H1 (cell line): ENCODE data around the gene KIF26B. TPM values are rescaled to one million over a fixed set of nuclear protein-coding genes. Genes with fewer than 3 reads are reported as not detected.

Experiments used
- CTCF ChIA-PET: fragments of 300-600 bp; sonication (Branson Sonifier 250); formaldehyde crosslinking; loops from one replicate; lab custom pipeline; 2021; ENCODE audit not compliant: partially characterized antibody; lab: Charles Lee
- POLR2A ChIA-PET: fragments of 300-600 bp; sonication (Branson Sonifier 250); formaldehyde crosslinking; loops from one replicate; lab custom pipeline; 2021; ENCODE audit warnings: inconsistent platforms; ENCODE audit not compliant: partially characterized antibody; lab: Charles Lee
- DNase-seq, 2 experiments: peaks; one replicate each; pipeline versions ENCODE4 v3.0.0 to v3.0.0-alpha.2; 2010 to 2022; ENCODE audit warnings: low spot score in 2 of 2, low read depth in 1 of 2, mixed read lengths in 1 of 2
- FAIRE-seq: peaks from 2 replicates; lab custom pipeline; 2011; peaks lifted over from hg19 to GRCh38; lab: Jason Lieb, UNC
- H2AFZ ChIP-seq: 2 replicates; pipeline ENCODE4 v1.8.1; 2012; ENCODE audit warnings: low read length, inconsistent platforms
- H2AK5ac ChIP-seq: 2 replicates; pipeline ENCODE4 v1.6.1; 2013; ENCODE audit warnings: low read depth, low read length
- H2BK120ac ChIP-seq: replicated peaks from 2 replicates; pipeline ENCODE3; 2013; ENCODE audit warnings: low read depth, low read length, inconsistent platforms
- H2BK12ac ChIP-seq: 2 replicates; pipeline ENCODE4 v1.6.1; 2013; ENCODE audit warnings: low read depth, low read length
- H2BK15ac ChIP-seq: 2 replicates; pipeline ENCODE4 v1.6.1; 2013; ENCODE audit warnings: low read length
- H2BK20ac ChIP-seq: 2 replicates; pipeline ENCODE4 v1.6.1; 2013; ENCODE audit warnings: low read length
- H2BK5ac ChIP-seq: 2 replicates; pipeline ENCODE4 v1.6.1; 2013; ENCODE audit warnings: low read depth, low read length
- H3K14ac ChIP-seq: 2 replicates; pipeline ENCODE4 v1.6.1; 2013; ENCODE audit warnings: inconsistent platforms; ENCODE audit not compliant: insufficient read length
- H3K18ac ChIP-seq: 2 replicates; pipeline ENCODE4 v1.6.1; 2013; ENCODE audit warnings: low read length; ENCODE audit errors: extremely low read depth
- H3K23ac ChIP-seq: 2 replicates; pipeline ENCODE4 v1.6.1; 2013; ENCODE audit warnings: inconsistent platforms; ENCODE audit not compliant: insufficient read length
- H3K23me2 ChIP-seq: 2 replicates; pipeline ENCODE4 v1.6.1; 2013; ENCODE audit warnings: low read depth, low read length
- H3K27ac ChIP-seq: 2 replicates; pipeline ENCODE4 v1.6.1; 2011; ENCODE audit warnings: low read depth, low read length, inconsistent platforms
- H3K27me3 ChIP-seq, 4 experiments: replicated peaks in 1 of 4; 1 replicate in 1 of 4; 2 replicates in 3 of 4; pipeline versions ENCODE4 v1.6.1 to v1.8.1; 2011 to 2013; ENCODE audit warnings: low read length in 3 of 4, mild to moderate bottlenecking in 3 of 4, inconsistent platforms in 2 of 4, mixed read lengths in 2 of 4, moderate library complexity in 1 of 4; ENCODE audit not compliant: control insufficient read depth in 3 of 4, insufficient read depth in 3 of 4; ENCODE audit errors: extremely low read depth in 1 of 4
- H3K36me3 ChIP-seq, 4 experiments: 2 replicates each; pipeline versions ENCODE4 v1.6.1 to v1.8.1; 2011 to 2013; ENCODE audit warnings: mild to moderate bottlenecking in 4 of 4, low read length in 3 of 4, moderate library complexity in 2 of 4, control low read depth in 1 of 4, inconsistent platforms in 1 of 4; ENCODE audit not compliant: insufficient read depth in 4 of 4, control insufficient read depth in 2 of 4
- H3K4ac ChIP-seq: replicated peaks from 2 replicates; pipeline ENCODE3; 2013; ENCODE audit warnings: low read length, low read depth, mixed read lengths, inconsistent platforms; ENCODE audit not compliant: insufficient read length
- H3K4me1 ChIP-seq, 4 experiments: replicated peaks in 1 of 4; 1 replicate in 1 of 4; 2 replicates in 3 of 4; pipeline versions ENCODE4 v1.6.1 to v1.8.1; 2011 to 2013; ENCODE audit warnings: low read length in 3 of 4, inconsistent platforms in 2 of 4, mixed read lengths in 1 of 4; ENCODE audit not compliant: insufficient read depth in 4 of 4, control insufficient read depth in 3 of 4
- H3K4me2 ChIP-seq, 2 experiments: 2 replicates each; pipeline versions ENCODE4 v1.6.1 to v1.8.1; 2011 to 2013; ENCODE audit warnings: low read depth in 2 of 2, low read length in 2 of 2, control low read depth in 1 of 2, inconsistent platforms in 1 of 2, mild to moderate bottlenecking in 1 of 2; ENCODE audit not compliant: insufficient read depth in 1 of 2
- H3K4me3 ChIP-seq, 4 experiments: fragments of 200-600, 300-600 bp in 1 of 4; sonication (generic), shearing (Covaris generic), sonication (Bioruptor Twin) in 1 of 4; 2 replicates each; pipeline versions ENCODE4 v1.5.1 to v1.8.1; 2011 to 2016; ENCODE audit warnings: low read length in 4 of 4, low read depth in 3 of 4, control low read depth in 2 of 4, inconsistent platforms in 2 of 4, mild to moderate bottlenecking in 2 of 4, mixed read lengths in 1 of 4, moderate library complexity in 1 of 4; ENCODE audit not compliant: insufficient read depth in 2 of 4; ENCODE audit errors: extremely low read depth in 1 of 4
- H3K56ac ChIP-seq: replicated peaks from 2 replicates; pipeline ENCODE3; 2013; ENCODE audit warnings: low read depth, mild to moderate bottlenecking, mixed read lengths, low read length, inconsistent platforms; ENCODE audit not compliant: insufficient read length
- H3K79me1 ChIP-seq: 2 replicates; pipeline ENCODE4 v1.6.1; 2013; ENCODE audit warnings: low read depth, low read length, control low read depth
- H3K79me2 ChIP-seq, 2 experiments: 2 replicates each; pipeline versions ENCODE4 v1.6.1 to v1.8.1; 2012 to 2013; ENCODE audit warnings: low read length in 2 of 2, mild to moderate bottlenecking in 2 of 2, inconsistent platforms in 1 of 2; ENCODE audit not compliant: insufficient read depth in 2 of 2, control insufficient read depth in 1 of 2
- H3K9ac ChIP-seq, 4 experiments: replicated peaks in 1 of 4; 1 replicate in 1 of 4; 2 replicates in 3 of 4; pipeline versions ENCODE4 v1.6.1 to v1.8.1; 2011 to 2013; ENCODE audit warnings: low read depth in 3 of 4, low read length in 3 of 4, control low read depth in 2 of 4, mild to moderate bottlenecking in 2 of 4, moderate library complexity in 2 of 4, inconsistent platforms in 1 of 4; ENCODE audit errors: extremely low read depth in 1 of 4
- H3K9me3 ChIP-seq, 2 experiments: 2 replicates each; pipeline versions ENCODE4 v1.6.1 to v1.8.1; 2012 to 2013; ENCODE audit warnings: mild to moderate bottlenecking in 2 of 2, moderate library complexity in 2 of 2, control low read depth in 1 of 2, inconsistent platforms in 1 of 2, low read depth in 1 of 2, low read length in 1 of 2, mixed read lengths in 1 of 2; ENCODE audit not compliant: insufficient read depth in 2 of 2
- H4K20me1 ChIP-seq, 2 experiments: replicated peaks in 1 of 2; 2 replicates each; pipeline versions ENCODE3 to v1.8.1; 2011 to 2013; ENCODE audit warnings: inconsistent platforms in 2 of 2, low read length in 2 of 2, mild to moderate bottlenecking in 1 of 2; ENCODE audit not compliant: insufficient read depth in 2 of 2, control insufficient read depth in 1 of 2
- H4K5ac ChIP-seq: 2 replicates; pipeline ENCODE4 v1.6.1; 2013; ENCODE audit warnings: low read length, low read depth, mixed read lengths, inconsistent platforms; ENCODE audit not compliant: insufficient read length
- H4K8ac ChIP-seq: 2 replicates; pipeline ENCODE4 v1.8.0; 2013; ENCODE audit warnings: mild to moderate bottlenecking, moderate library complexity, low read length, inconsistent platforms; ENCODE audit not compliant: insufficient read depth; ENCODE audit errors: extremely low read depth
- H4K91ac ChIP-seq: replicated peaks from 2 replicates; pipeline ENCODE3; 2013; ENCODE audit warnings: low read length, mixed read lengths, inconsistent platforms; ENCODE audit not compliant: insufficient read length
- CHD1 ChIP-seq: IDR thresholded peaks from 2 replicates; pipeline ENCODE4 v1.6.1; 2012; ENCODE audit warnings: low read depth, low read length, improper control_type of control experiment
- CHD2 ChIP-seq: IDR thresholded peaks from 2 replicates; pipeline ENCODE4 v1.6.1; 2012; ENCODE audit warnings: low read length, improper control_type of control experiment
- GTF2F1 ChIP-seq: IDR thresholded peaks from 2 replicates; pipeline ENCODE4 v1.6.1; 2012; ENCODE audit warnings: low read depth, low read length, improper control_type of control experiment, borderline replicate concordance
- MAX ChIP-seq: IDR thresholded peaks from 2 replicates; pipeline ENCODE4 v1.6.1; 2012; ENCODE audit warnings: inconsistent platforms
- RNF2 ChIP-seq: fragments of 200-900, 300-1000 bp; sonication (generic); IDR thresholded peaks from 2 replicates; pipeline ENCODE4 v1.7.1; 2016; ENCODE audit warnings: borderline replicate concordance, low read depth, mild to moderate bottlenecking, antibody characterized with exemption, low read length; ENCODE audit not compliant: poor library complexity, severe bottlenecking; ENCODE audit errors: missing control alignments
- SAP30 ChIP-seq: fragments of 300-600 bp; sonication (generic); IDR thresholded peaks from 2 replicates; pipeline ENCODE4 v1.7.1; 2012; ENCODE audit warnings: low read length, moderate library complexity, mild to moderate bottlenecking, inconsistent platforms; ENCODE audit not compliant: insufficient read depth, insufficient replicate concordance
- SRF ChIP-seq: IDR thresholded peaks from 2 replicates; pipeline ENCODE4 v1.6.1; 2011; ENCODE audit warnings: mild to moderate bottlenecking, low read depth, low read length, moderate library complexity
- WGBS, 2 experiments: shearing (Covaris generic) in 1 of 2; methylation state at CpG; one replicate each; pipeline versions ENCODE4 v1.1.6 to v1.1.7; 2013 to 2015; ENCODE audit warnings: low lambda C conversion rate in 2 of 2, mixed read lengths in 2 of 2, inconsistent platforms in 1 of 2, low coverage in 1 of 2, missing lambda C conversion rate in 1 of 2; ENCODE audit not compliant: insufficient replicate concordance in 2 of 2, insufficient coverage in 1 of 2, insufficient read length in 1 of 2; ENCODE audit errors: extremely low coverage in 1 of 2, missing lambda C conversion rate in 1 of 2; 5-methylcytosine and 5-hydroxymethylcytosine counted together
- polyA plus RNA-seq, 7 experiments: library from polyadenylated mRNA; depleted of rRNA in 3 of 7; stranded (reverse) in 5 of 7; unstranded in 2 of 7; fragments of >200 nt in 5 of 7; fragments of 200-250 nt in 2 of 7; gene quantifications; 1 replicate in 5 of 7; 2 replicates in 1 of 7; 4 replicates in 1 of 7; pipeline versions ENCODE4 v1.2.1 to v1.2.3, GENCODE V29; 2011 to 2013; ENCODE audit warnings: missing spikeins in 2 of 7, mixed read lengths in 2 of 7
- total RNA-seq: library from RNA; stranded (reverse); fragmentation: NEBNext Ultra II Directional; extraction: Animal tissue kit (Norgen Biotek cat#: 25700); gene quantifications from 2 replicates; pipeline ENCODE4 v1.2.1, GENCODE V29; 2021

KIF26B gene
- total and polyA plus RNA-seq, 2 of the 8 experiments (the other 6 are each of a cell fraction or from before 2014, with no cell fraction given): 0.06 to 0.28 TPM

- Histone ChIP-seq H2AK5ac (no peak overlapping the region), H3K79me2 (no peaks in the 10 kb centered on the region), H3K36me3 (0 out of 8 replicates have a peak, but pooled peaks cover 0 to 2% (median 0%) of the 10 kb centered on the region in 4 experiments), H3K4me2 (no peak overlapping the region), H2BK12ac (no peak overlapping the region), H4K20me1 (no peaks in the 10 kb centered on the region), H2BK120ac (no peak overlapping the region), H4K5ac (no peak overlapping the region), H3K18ac (no peak overlapping the region), H3K27me3 (peaks cover 8 to 32% (median 23%) of the 10 kb centered on the region in 4 experiments; a peak in 6 of 7 replicates), H3K14ac (no peak overlapping the region), H3K4me3 (no peak overlapping the region), H2AFZ (no peak overlapping the region), H3K4ac (no peak overlapping the region), H2BK5ac (no peak overlapping the region), H2BK20ac (no peak overlapping the region), H2BK15ac (no peak overlapping the region), H3K79me1 (no peaks in the 10 kb centered on the region), H4K91ac (no peak overlapping the region), H3K4me1 (peaks cover 0 to 5% (median 2%) of the 10 kb centered on the region in 4 experiments; a peak in 5 of 7 replicates), H3K23me2 (peaks cover 7% of the 10 kb centered on the region; the same call in 1 of the 2 replicates), H4K8ac (no peak overlapping the region), H3K56ac (no peak overlapping the region), H3K9me3 (no peaks in the 10 kb centered on the region), H3K9ac (no peak overlapping the region), H3K23ac (no peak overlapping the region), H3K27ac (no peak overlapping the region)
- TF ChIP-seq SAP30 (no peak), RNF2 (no peak), GTF2F1 (no peak), CHD1 (no peak), CHD2 (no peak), MAX (no peak), SRF (no peak)
- CTCF ChIA-PET: interaction anchor here (0.8 to 1.6 kb wide), 4 partner anchors 43 to 221 kb away, joined by 3 to 4 read pairs (median 4); no protein-coding TSS in a partner anchor
- FAIRE-seq (no peak), DNase-seq (no peak)
- POLR2A ChIA-PET: no interaction called here
- WGBS, 2 experiments: 83% methylated on average over 5 of the region's 5 CpGs; no CpG with 5 or more reads in 1 of the 2 experiments
Observed at GRCh38 chr1:245160288-245160687, 5.5 kb downstream of the KIF26B start.
